Psoas muscle (tissue), 8 donors: Measurements from ENCODE around the gene SH2D4B. TPM values are rescaled to one million over a fixed set of nuclear protein-coding genes. Genes with fewer than 3 reads are reported as not detected.

Experiments
- ATAC-seq, 4 donors: fragments of 200-7000 bp; cut with Tn5 transposase; one replicate each; pipeline ENCODE4 v1.9.1; 2020; ENCODE audit warnings: moderate library complexity in 3 of 4, mild to moderate bottlenecking in 2 of 4
- DNase-seq, 2 donors: peaks; one replicate each; pipeline ENCODE4 v3.0.0-alpha.2; 2020
- H3K27ac ChIP-seq: fragments of 200-600 bp; one replicate; pipeline ENCODE4 v1.8.0; 2022
- H3K27me3 ChIP-seq, 3 donors: fragments of 200-600 bp in 1 of 3; one replicate each; pipeline versions ENCODE4 v1.6.1 to v1.8.0; 2013 to 2022; ENCODE audit warnings: low read length in 2 of 3, mild to moderate bottlenecking in 2 of 3, moderate library complexity in 1 of 3; ENCODE audit not compliant: insufficient read depth in 3 of 3
- H3K36me3 ChIP-seq, 2 donors: fragments of 200-600 bp in 1 of 2; one replicate each; pipeline versions ENCODE4 v1.6.1 to v1.8.0; 2013 to 2022; ENCODE audit warnings: low read depth in 1 of 2, mild to moderate bottlenecking in 1 of 2, moderate library complexity in 1 of 2; ENCODE audit not compliant: insufficient read depth in 1 of 2
- H3K4me1 ChIP-seq: fragments of 200-600 bp; one replicate; pipeline ENCODE4 v1.8.0; 2022
- H3K4me3 ChIP-seq: fragments of 200-600 bp; one replicate; pipeline ENCODE4 v1.8.0; 2022; ENCODE audit warnings: mild to moderate bottlenecking
- H3K9me3 ChIP-seq: fragments of 200-600 bp; one replicate; pipeline ENCODE4 v1.8.0; 2022
- CTCF ChIP-seq: fragments of 200-600 bp; IDR thresholded peaks from one replicate; pipeline ENCODE4 v1.8.0; 2022; ENCODE audit warnings: antibody characterized with exemption
- WGBS, 3 donors: extraction: QIAGEN DNeasy Blood & Tissue Kit; methylation state at CpG; one replicate each; pipeline versions ENCODE4 v1.1.6 to v1.1.7; 2013; 5-methylcytosine and 5-hydroxymethylcytosine counted together
- intact Hi-C, 2 donors: fragments of 100-400 bp; cut with DNase I; formaldehyde crosslinking; loops; one replicate each; pipeline versions ENCODE4 v1.11.0 to v1.14.2; 2022
- polyA plus RNA-seq, 3 donors: library from polyadenylated mRNA; stranded (reverse); fragments of 200-250 nt; gene quantifications; one replicate each; pipeline ENCODE4 v1.2.3, GENCODE V29; 2013
- total RNA-seq, 4 donors: library from RNA; stranded (reverse); fragmentation: NEBNext Ultra II Directional in 2 of 4; extraction: Animal tissue kit (Norgen Biotek cat#: 25700) in 2 of 4; gene quantifications; one replicate each; pipeline versions ENCODE4 v1.2.1 to v1.2.4, GENCODE V29; 2021 to 2023
- donor health status: healthy with polysubstance abuse.
- donor health status: DM: no; HTN: no; CAD: no; lungs with moderate emphysema.
- donor health status: Bipolar disorder and iron deficiency.
- donor health status: healthy.
- donor health status: DM: yes; HTN: yes; CAD: no.
- donor health status: DM: no; HTN: no; CAD: no.
- donor health status: DM: no; HTN: no; CAD: no.
- donor health status: DM: yes; HTN: yes; CAD: no.

Gene SH2D4B
- total and polyA plus RNA-seq, 7 donors: 0.01 TPM; not detected in 6

DNA sequence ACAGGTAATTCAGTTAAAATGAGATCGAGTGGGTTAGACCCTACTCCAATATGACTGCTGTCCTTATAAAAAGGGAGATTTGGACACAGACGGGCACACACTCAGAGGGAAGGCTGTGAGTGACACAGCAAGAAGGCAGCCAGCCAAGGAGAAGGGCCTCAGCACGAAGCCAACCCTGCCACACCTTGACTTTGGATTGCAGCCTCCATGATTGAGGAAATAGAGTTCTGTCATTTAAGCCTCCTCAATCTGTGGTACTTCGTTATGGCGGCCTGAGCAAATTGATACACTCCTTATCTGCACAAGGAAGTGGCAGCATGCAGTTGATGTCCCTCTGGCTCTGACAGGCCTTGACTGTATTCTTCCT, 43.8 kb downstream of the SH2D4B start:
- H3K9me3 ChIP-seq: no peaks in the 10 kb centered on the region
- H3K4me1 ChIP-seq: no peaks in the 10 kb centered on the region
- whole genome bisulfite sequencing, 3 donors: 61 to 75% (median 75%) methylated on average over 5 of the region's 5 CpGs
- no peak overlapping the region for H3K4me3 ChIP-seq
- TF ChIP-seq CTCF: no peak
- DNase-seq (no peak), ATAC-seq (no peak)
- peaks cover 0 to 2% (median 0%) of the 10 kb centered on the region in 3 donors for H3K27me3 ChIP-seq
- no peaks in the 10 kb centered on the region for H3K36me3 ChIP-seq
- no peak overlapping the region for H3K27ac ChIP-seq
- intact Hi-C loops: no loop called here

- Histone ChIP-seq H3K4me3 (no peak overlapping the region), H3K27ac (no peak overlapping the region), H3K9me3 (no peaks in the 10 kb centered on the region), H3K4me1 (no peaks in the 10 kb centered on the region), H3K27me3 (peaks cover 0 to 2% (median 0%) of the 10 kb centered on the region in 3 donors), H3K36me3 (no peaks in the 10 kb centered on the region)
- no peak for DNase-seq
- WGBS, 3 donors: 57 to 79% (median 65%) methylated on average over 3 of the region's 3 CpGs
- TF ChIP-seq CTCF: no peak
- intact Hi-C loops: no loop called here
- ATAC-seq: no peak
These were observed 44.7 kb downstream of the SH2D4B start for GRCh38 chr10:80582286-80582960.

DNA sequence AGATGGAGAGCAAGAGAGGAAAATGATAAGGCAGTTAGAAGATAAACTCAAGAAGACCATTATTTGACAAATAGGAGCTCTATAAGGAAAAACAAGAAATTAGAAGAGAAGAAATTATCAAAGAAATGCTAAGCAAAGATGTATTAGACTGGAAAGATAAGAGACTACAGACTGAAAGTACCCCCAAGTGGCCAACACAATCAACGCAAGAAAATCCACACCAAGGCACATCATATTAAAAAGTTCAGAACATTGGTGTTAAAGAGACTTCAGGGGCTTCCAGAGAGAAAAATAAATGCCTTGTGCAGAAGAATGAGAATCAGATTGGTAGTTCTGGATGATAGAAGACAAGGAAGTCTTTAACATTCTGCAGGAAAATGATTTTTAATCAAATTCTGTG, 46.0 kb downstream of the SH2D4B start:
- Histone ChIP-seq H3K4me1 (no peaks in the 10 kb centered on the region), H3K9me3 (no peaks in the 10 kb centered on the region), H3K27me3 (peaks cover 0 to 2% (median 0%) of the 10 kb centered on the region in 3 donors), H3K27ac (no peak overlapping the region), H3K4me3 (no peak overlapping the region), H3K36me3 (no peaks in the 10 kb centered on the region)
- TF ChIP-seq CTCF: no peak
- WGBS, 3 donors: 34 to 50% (median 40%) methylated on average over 1 of the region's 1 CpG
- DNase-seq: no peak
- no peak for ATAC-seq
- intact Hi-C loops: no loop called here

- intact Hi-C loops: no loop called here
- Histone ChIP-seq H3K4me1 (no peaks in the 10 kb centered on the region), H3K36me3 (no peaks in the 10 kb centered on the region), H3K27me3 (peaks cover 0 to 2% (median 0%) of the 10 kb centered on the region in 3 donors), H3K4me3 (no peak overlapping the region), H3K9me3 (no peaks in the 10 kb centered on the region), H3K27ac (no peak overlapping the region)
- no peak for TF ChIP-seq CTCF
- DNase-seq (no peak), ATAC-seq (no peak)
- WGBS, 3 donors: 92 to 94% (median 92%) methylated on average over 21 to 23 of the region's 23 CpGs
These were observed 48.1 kb downstream of the SH2D4B start for GRCh38 chr10:80585812-80586211.

- H3K27ac ChIP-seq: no peak overlapping the region
- H3K27me3 ChIP-seq: peaks cover 0 to 2% (median 0%) of the 10 kb centered on the region in 3 donors
- H3K4me1 ChIP-seq: no peaks in the 10 kb centered on the region
- intact Hi-C loops: no loop called here
- no peaks in the 10 kb centered on the region for H3K36me3 ChIP-seq
- DNase-seq (no peak), ATAC-seq (no peak)
- no peak overlapping the region for H3K4me3 ChIP-seq
- TF ChIP-seq CTCF: no peak
- no peaks in the 10 kb centered on the region for H3K9me3 ChIP-seq
- 76 to 80% (median 79%) methylated on average over 10 of the region's 10 CpGs for WGBS, 3 donors
These were observed 50.8 kb downstream of the SH2D4B start for GRCh38 chr10:80588546-80588945.
